Fibroblast of villous mesenchyme (primary cell): ENCODE results near the gene ARL6IP4. TPM values are rescaled to one million over a fixed set of nuclear protein-coding genes. Genes with fewer than 3 reads are reported as not detected.

Experiments used
- DNase-seq: peaks from one replicate; pipeline ENCODE4 v3.0.0-alpha.2; 2010; ENCODE audit warnings: low read depth
- H3K4me3 ChIP-seq: 2 replicates; pipeline ENCODE4 v1.5.1; 2011; ENCODE audit warnings: low read depth, mild to moderate bottlenecking, low read length
- CTCF ChIP-seq: IDR thresholded peaks from 2 replicates; pipeline ENCODE4 v1.5.1; 2012; ENCODE audit warnings: low read depth, mild to moderate bottlenecking, low read length; ENCODE audit not compliant: insufficient read depth
- total RNA-seq: library from RNA; depleted of rRNA; stranded (reverse); fragments of >200 nt; gene quantifications from 2 replicates; pipeline ENCODE4 v1.2.3, GENCODE V29; 2012

ARL6IP4 gene
- total RNA-seq, 1 donor: 117 TPM

- no peak for TF ChIP-seq CTCF
- no peak overlapping the region for H3K4me3 ChIP-seq
- no peak for DNase-seq
Observed at GRCh38 chr12:122996621-122997342, 16.3 kb downstream of the ARL6IP4 start.

- DNase-seq: no peak
- no peak overlapping the region for H3K4me3 ChIP-seq
- no peak for TF ChIP-seq CTCF
Observed at GRCh38 chr12:122997343-122998250, 17.1 kb downstream of the ARL6IP4 start.

- DNase-seq: no peak
- no peak overlapping the region for H3K4me3 ChIP-seq
- no peak for TF ChIP-seq CTCF
Observed at GRCh38 chr12:122998316-122998715, 17.8 kb downstream of the ARL6IP4 start.

- no peak overlapping the region for H3K4me3 ChIP-seq
- no peak for DNase-seq
- TF ChIP-seq CTCF: no peak
Observed at GRCh38 chr12:122999196-122999946, 18.9 kb downstream of the ARL6IP4 start.

- H3K4me3 ChIP-seq: no peak overlapping the region
- no peak for DNase-seq
- TF ChIP-seq CTCF: no peak
Observed at GRCh38 chr12:122999986-123000420, 19.5 kb downstream of the ARL6IP4 start.

- H3K4me3 ChIP-seq: no peak overlapping the region
- no peak for TF ChIP-seq CTCF
- DNase-seq: no peak
Observed at GRCh38 chr12:123000578-123000977, 20.1 kb downstream of the ARL6IP4 start.
